ENCODE measurements around the gene CACHD1. TPM values are rescaled to one million over a fixed set of nuclear protein-coding genes. Genes with fewer than 3 reads are reported as not detected.

CACHD1 gene
- total RNA-seq, 2 donors from 2014 or later = 5.3 to 6.7 TPM

- no peak overlapping the region for H3K4me3 ChIP-seq
- DNase-seq (ENCODE audit: low spot score) (no peak), ATAC-seq (ENCODE audit: insufficient number of reproducible peaks, low FRiP score, low read depth) (no peak)
- no peak overlapping the region for H3K27ac ChIP-seq
- no peak for TF ChIP-seq CTCF (IDR thresholded peaks at IDR 0.05)
- no peaks in the 10 kb centered on the region for H3K27me3 ChIP-seq (replicated peaks; ENCODE audit: insufficient read depth)
- H3K4me1 ChIP-seq (ENCODE audit: control insufficient read depth in 1 of 2, low read depth in 2 of 2) = no peaks in the 10 kb centered on the region
- H3K9me3 ChIP-seq = no peaks in the 10 kb centered on the region
- H3K36me3 ChIP-seq = no peaks in the 10 kb centered on the region
Measured at GRCh38 chr1:64572222-64572900, 102.4 kb downstream of the CACHD1 start.

GRCh38 chr1:64574301-64574700 is 104.4 kb downstream of the CACHD1 start:
- H3K4me1 ChIP-seq (ENCODE audit: control insufficient read depth in 1 of 2, low read depth in 2 of 2) = no peaks in the 10 kb centered on the region
- ATAC-seq (ENCODE audit: insufficient number of reproducible peaks, low FRiP score, low read depth) (no peak), DNase-seq (ENCODE audit: low spot score) (no peak)
- no peaks in the 10 kb centered on the region for H3K9me3 ChIP-seq
- no peaks in the 10 kb centered on the region for H3K36me3 ChIP-seq
- no peak overlapping the region for H3K4me3 ChIP-seq
- no peak for TF ChIP-seq CTCF (IDR thresholded peaks at IDR 0.05)
- no peak overlapping the region for H3K27ac ChIP-seq
- H3K27me3 ChIP-seq (replicated peaks; ENCODE audit: insufficient read depth) = no peaks in the 10 kb centered on the region

- H3K27ac ChIP-seq = no peak overlapping the region
- DNase-seq (ENCODE audit: low spot score) (no peak), ATAC-seq (ENCODE audit: insufficient number of reproducible peaks, low FRiP score, low read depth) (no peak)
- no peaks in the 10 kb centered on the region for H3K4me1 ChIP-seq (ENCODE audit: control insufficient read depth in 1 of 2, low read depth in 2 of 2)
- no peaks in the 10 kb centered on the region for H3K27me3 ChIP-seq (replicated peaks; ENCODE audit: insufficient read depth)
- no peaks in the 10 kb centered on the region for H3K36me3 ChIP-seq
- H3K4me3 ChIP-seq = no peak overlapping the region
- TF ChIP-seq CTCF (IDR thresholded peaks at IDR 0.05) = no peak
- H3K9me3 ChIP-seq = no peaks in the 10 kb centered on the region
Measured at GRCh38 chr1:64575881-64576676, 106.2 kb downstream of the CACHD1 start.

GRCh38 chr1:64578270-64578973 is 108.5 kb downstream of the CACHD1 start:
- no peak for TF ChIP-seq CTCF (IDR thresholded peaks at IDR 0.05)
- Histone ChIP-seq H3K36me3 (no peaks in the 10 kb centered on the region), H3K9me3 (no peaks in the 10 kb centered on the region), H3K27ac (no peak overlapping the region), H3K4me3 (no peak overlapping the region), H3K4me1 (ENCODE audit: control insufficient read depth in 1 of 2, low read depth in 2 of 2) (no peaks in the 10 kb centered on the region), H3K27me3 (replicated peaks; ENCODE audit: insufficient read depth) (no peaks in the 10 kb centered on the region)
- ATAC-seq (ENCODE audit: insufficient number of reproducible peaks, low FRiP score, low read depth) = no peak
- no peak for DNase-seq (ENCODE audit: low spot score)

GRCh38 chr1:64579767-64580166 is 109.8 kb downstream of the CACHD1 start:
- ATAC-seq (ENCODE audit: insufficient number of reproducible peaks, low FRiP score, low read depth) (no peak), DNase-seq (ENCODE audit: low spot score) (no peak)
- TF ChIP-seq CTCF (IDR thresholded peaks at IDR 0.05) = no peak
- no peaks in the 10 kb centered on the region for H3K9me3 ChIP-seq
- no peak overlapping the region for H3K27ac ChIP-seq
- H3K4me3 ChIP-seq = no peak overlapping the region
- H3K36me3 ChIP-seq = no peaks in the 10 kb centered on the region
- H3K27me3 ChIP-seq (replicated peaks; ENCODE audit: insufficient read depth) = no peaks in the 10 kb centered on the region
- H3K4me1 ChIP-seq (ENCODE audit: control insufficient read depth in 1 of 2, low read depth in 2 of 2) = no peaks in the 10 kb centered on the region
